IMR-90 (cell line): ENCODE results near the gene SLC7A7. TPM values are rescaled to one million over a fixed set of nuclear protein-coding genes. Genes with fewer than 3 reads are reported as not detected.

ENCODE experiments used
- ATAC-seq: fragments of 200-7000 bp; cut with Tn5 transposase; 2 replicates; pipeline ENCODE4 v1.9.1; 2020; ENCODE audit warnings: low read depth, mild to moderate bottlenecking, moderate library complexity
- BruUV-seq: library from RNA; stranded (reverse); fragments of 400-500 nt; replicated peaks from 2 replicates; lab custom pipeline; 2021; lab: Mats Ljungman, UMichigan
- CTCF ChIA-PET: fragments of 300-600 bp; formaldehyde crosslinking; extraction: SDS; loops from one replicate; lab custom pipeline; 2021; ENCODE audit warnings: antibody characterized with exemption; lab: Yijun Ruan, JAX
- POLR2A ChIA-PET: fragments of 300-600 bp; sonication (Branson Sonifier 250); formaldehyde crosslinking; loops from one replicate; lab custom pipeline; 2022; ENCODE audit warnings: antibody characterized with exemption; ENCODE audit not compliant: unreplicated experiment; lab: Charles Lee
- DNase-seq: peaks from one replicate; pipeline ENCODE4 v3.0.0; 2013
- H2AFZ ChIP-seq: replicated peaks from 2 replicates; pipeline ENCODE3; 2013; ENCODE audit warnings: low read length, mild to moderate bottlenecking; ENCODE audit not compliant: poor library complexity
- H2AK5ac ChIP-seq: 2 replicates; pipeline ENCODE4 v1.6.1; 2013; ENCODE audit warnings: low read depth, low read length, inconsistent platforms
- H2AK9ac ChIP-seq: replicated peaks from 2 replicates; pipeline ENCODE3; 2013; ENCODE audit warnings: mild to moderate bottlenecking, low read depth, low read length, moderate library complexity; ENCODE audit not compliant: poor library complexity
- H2BK120ac ChIP-seq: 2 replicates; pipeline ENCODE4 v1.6.1; 2013; ENCODE audit warnings: low read depth, low read length, inconsistent platforms
- H2BK15ac ChIP-seq: 3 replicates; pipeline ENCODE4 v1.6.1; 2013; ENCODE audit warnings: low read depth, low read length, inconsistent platforms
- H2BK20ac ChIP-seq: 2 replicates; pipeline ENCODE4 v1.6.1; 2013; ENCODE audit warnings: low read depth, mild to moderate bottlenecking, inconsistent platforms, low read length, moderate library complexity
- H2BK5ac ChIP-seq: 2 replicates; pipeline ENCODE4 v1.6.1; 2013; ENCODE audit warnings: mild to moderate bottlenecking, low read depth, low read length, inconsistent platforms; ENCODE audit not compliant: poor library complexity, severe bottlenecking
- H3K14ac ChIP-seq: replicated peaks from 2 replicates; pipeline ENCODE4 v1.6.1; 2013; ENCODE audit warnings: low read depth, low read length, inconsistent platforms
- H3K18ac ChIP-seq: 2 replicates; pipeline ENCODE4 v1.6.1; 2013; ENCODE audit warnings: low read depth, low read length, control low read depth
- H3K23ac ChIP-seq: 2 replicates; pipeline ENCODE4 v1.6.1; 2013; ENCODE audit warnings: low read depth, low read length, inconsistent platforms
- H3K27ac ChIP-seq: 2 replicates; pipeline ENCODE4 v1.5.1; 2013; ENCODE audit warnings: mild to moderate bottlenecking, control low read depth, low read length; ENCODE audit not compliant: insufficient read depth
- H3K27me3 ChIP-seq: 2 replicates; pipeline ENCODE4 v1.6.1; 2013; ENCODE audit warnings: low read length; ENCODE audit not compliant: control insufficient read depth, insufficient read depth
- H3K36me3 ChIP-seq: 2 replicates; pipeline ENCODE4 v1.6.1; 2013; ENCODE audit warnings: low read length, mixed read lengths; ENCODE audit not compliant: control insufficient read depth, insufficient read depth
- H3K4ac ChIP-seq: 2 replicates; pipeline ENCODE4 v1.6.1; 2013; ENCODE audit warnings: low read depth, low read length, inconsistent platforms
- H3K4me1 ChIP-seq: 2 replicates; pipeline ENCODE4 v1.6.1; 2013; ENCODE audit warnings: low read length, mixed read lengths; ENCODE audit not compliant: control insufficient read depth, insufficient read depth
- H3K4me2 ChIP-seq: 2 replicates; pipeline ENCODE4 v1.6.1; 2013; ENCODE audit warnings: low read depth, mild to moderate bottlenecking, control low read depth, low read length, moderate library complexity
- H3K4me3 ChIP-seq: 2 replicates; pipeline ENCODE4 v1.5.1; 2013; ENCODE audit warnings: low read depth, mild to moderate bottlenecking, control low read depth, low read length, moderate library complexity; ENCODE audit not compliant: insufficient read depth
- H3K56ac ChIP-seq: 2 replicates; pipeline ENCODE4 v1.6.1; 2013; ENCODE audit warnings: low read length, inconsistent platforms; ENCODE audit not compliant: insufficient read depth; ENCODE audit errors: extremely low read depth
- H3K79me1 ChIP-seq, 2 experiments: 2 replicates each; pipeline ENCODE4 v1.6.1; 2013; ENCODE audit warnings: low read length in 2 of 2, inconsistent platforms in 1 of 2, low read depth in 1 of 2
- H3K9ac ChIP-seq: 2 replicates; pipeline ENCODE4 v1.6.1; 2013; ENCODE audit warnings: low read depth, low read length, control low read depth
- H3K9me1 ChIP-seq: 2 replicates; pipeline ENCODE4 v1.6.1; 2013; ENCODE audit warnings: low read length, inconsistent platforms; ENCODE audit not compliant: insufficient read depth
- H3K9me3 ChIP-seq: 2 replicates; pipeline ENCODE4 v1.6.1; 2013; ENCODE audit warnings: low read length; ENCODE audit not compliant: control insufficient read depth, insufficient read depth
- H4K20me1 ChIP-seq: 2 replicates; pipeline ENCODE4 v1.6.1; 2013; ENCODE audit warnings: low read length, inconsistent platforms; ENCODE audit not compliant: insufficient read depth
- H4K5ac ChIP-seq: 2 replicates; pipeline ENCODE4 v1.6.1; 2013; ENCODE audit warnings: mild to moderate bottlenecking, low read depth, low read length, control low read depth
- H4K8ac ChIP-seq, 2 experiments: 2 replicates each; pipeline ENCODE4 v1.6.1; 2013; ENCODE audit warnings: low read depth in 2 of 2, low read length in 2 of 2, control low read depth in 1 of 2, inconsistent platforms in 1 of 2
- H4K91ac ChIP-seq: 2 replicates; pipeline ENCODE4 v1.6.1; 2013; ENCODE audit warnings: low read depth, low read length, inconsistent platforms; ENCODE audit not compliant: insufficient read depth
- CHD1 ChIP-seq: IDR thresholded peaks from 2 replicates; pipeline ENCODE4 v1.6.1; 2012; ENCODE audit warnings: low read depth, low read length, improper control_type of control experiment
- MAZ ChIP-seq: IDR thresholded peaks from 2 replicates; pipeline ENCODE4 v1.6.1; 2012; ENCODE audit warnings: low read depth, mild to moderate bottlenecking, low read length, improper control_type of control experiment, moderate library complexity, borderline replicate concordance
- MXI1 ChIP-seq: IDR thresholded peaks from 2 replicates; pipeline ENCODE4 v1.6.1; 2012; ENCODE audit warnings: low read depth, mild to moderate bottlenecking, low read length, moderate library complexity, borderline replicate concordance
- SMC3 ChIP-seq: fragments of 150-350 bp; IDR thresholded peaks from 2 replicates; pipeline ENCODE4 v1.6.1; 2016; ENCODE audit warnings: low read depth, mild to moderate bottlenecking, antibody characterized with exemption, low read length, moderate library complexity
- WGBS, 2 experiments: methylation state at CpG; one replicate each; pipeline versions ENCODE4 v1.1.5 to v1.1.7; 2013; ENCODE audit warnings: missing lambda C conversion rate in 2 of 2; ENCODE audit not compliant: insufficient read length in 1 of 2; ENCODE audit errors: extremely low coverage in 2 of 2; 5-methylcytosine and 5-hydroxymethylcytosine counted together
- dilution Hi-C: fragments of 300-500 bp; cut with HindIII; formaldehyde crosslinking; loops from one replicate; pipeline ENCODE4 v1.14.3; 2018; ENCODE audit warnings: low sequenced_read_pairs; ENCODE audit not compliant: unreplicated experiment
- in situ Hi-C: fragments of 300-500 bp; cut with MboI; formaldehyde crosslinking; loops from 3 replicates; pipeline ENCODE4 v1.14.3; 2019; ENCODE audit warnings: low sequenced_read_pairs, inconsistent platforms, mixed read lengths
- intact Hi-C: fragments of 100-400 bp; cut with micrococcal nuclease; formaldehyde crosslinking; loops from 2 replicates; pipeline ENCODE4 v1.10.0; 2022
- polyA plus RNA-seq, 3 experiments: library from polyadenylated mRNA; depleted of rRNA; stranded (reverse); fragments of >200 nt; gene quantifications; 2 replicates each; pipeline ENCODE4 v1.2.3, GENCODE V29; 2012; ENCODE audit warnings: low replicate concordance in 1 of 3
- total RNA-seq: library from RNA; depleted of rRNA; stranded (reverse); fragments of >200 nt; gene quantifications from 2 replicates; pipeline ENCODE4 v1.2.3, GENCODE V29; 2012
- TF ChIP-seq, protein P1 (sequence below): fragments of 150-350 bp; IDR thresholded peaks from 2 replicates; pipeline ENCODE4 v1.6.1; 2017; ENCODE audit warnings: mild to moderate bottlenecking, antibody characterized with exemption, low read length, low read depth

Gene SLC7A7
- total and polyA plus RNA-seq, 2 of the 4 experiments (the other 2 are of a cell fraction) = 1.8 to 2.0 TPM

DNA sequence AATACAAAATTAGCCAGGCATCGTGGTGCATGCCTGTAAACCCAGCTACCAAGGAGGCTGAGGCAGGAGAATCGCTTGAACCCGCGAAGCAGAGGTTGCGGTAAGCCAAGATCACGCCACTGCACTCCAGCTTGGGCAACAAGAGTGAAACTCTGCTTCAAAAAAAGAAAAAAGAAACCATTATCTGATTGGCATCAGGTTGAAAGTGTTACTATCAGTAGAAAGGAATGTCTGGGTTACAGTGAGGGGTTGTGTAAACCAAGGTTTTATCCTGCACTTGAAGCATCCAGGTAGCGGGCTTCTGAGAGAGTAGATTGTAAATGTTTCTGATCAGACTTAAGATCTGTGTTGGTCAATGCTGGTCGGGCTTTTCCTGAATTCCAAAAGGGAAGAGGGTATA lies 62.8 kb downstream of the SLC7A7 start:
- WGBS, 2 experiments = 78% methylated on average over 7 of the region's 8 CpGs; no CpG with 5 or more reads in 1 of the 2 experiments
- Histone ChIP-seq H3K9me3 (no peaks in the 10 kb centered on the region), H4K5ac (no peak overlapping the region), H4K20me1 (no peaks in the 10 kb centered on the region), H3K4me1 (no peaks in the 10 kb centered on the region), H2AK5ac (no peak overlapping the region), H2AFZ (no peak overlapping the region), H3K14ac (no peak overlapping the region), H3K9ac (no peak overlapping the region), H3K27ac (no peak overlapping the region), H3K4ac (no peak overlapping the region), H4K8ac (no peak overlapping the region), H3K27me3 (peaks cover 17% of the 10 kb centered on the region), H2BK120ac (no peak overlapping the region), H3K9me1 (no peaks in the 10 kb centered on the region), H3K36me3 (no peaks in the 10 kb centered on the region), H2BK5ac (no peak overlapping the region), H2AK9ac (no peak overlapping the region), H3K4me2 (no peak overlapping the region), H4K91ac (no peak overlapping the region), H2BK15ac (no peak overlapping the region), H3K4me3 (no peak overlapping the region), H3K23ac (no peak overlapping the region), H3K56ac (no peak overlapping the region), H3K79me1 (no peaks in the 10 kb centered on the region), H2BK20ac (no peak overlapping the region), H3K18ac (no peak overlapping the region)
- intact Hi-C loops = no loop called here
- ChIA-PET CTCF (no interaction called here), POLR2A (no interaction called here)
- dilution Hi-C loops = no loop called here
- no peak for ATAC-seq
- TF ChIP-seq, protein P1, sequence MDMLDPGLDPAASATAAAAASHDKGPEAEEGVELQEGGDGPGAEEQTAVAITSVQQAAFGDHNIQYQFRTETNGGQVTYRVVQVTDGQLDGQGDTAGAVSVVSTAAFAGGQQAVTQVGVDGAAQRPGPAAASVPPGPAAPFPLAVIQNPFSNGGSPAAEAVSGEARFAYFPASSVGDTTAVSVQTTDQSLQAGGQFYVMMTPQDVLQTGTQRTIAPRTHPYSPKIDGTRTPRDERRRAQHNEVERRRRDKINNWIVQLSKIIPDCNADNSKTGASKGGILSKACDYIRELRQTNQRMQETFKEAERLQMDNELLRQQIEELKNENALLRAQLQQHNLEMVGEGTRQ = no peak
- TF ChIP-seq CHD1 (no peak), MAZ (no peak), SMC3 (no peak), MXI1 (no peak)
- in situ Hi-C loops = no loop called here
- no TSS peak for BruUV-seq
- no peak for DNase-seq
